Epithelial cell of esophagus (primary cell): ENCODE data around the gene HSPG2.

Experiments used
- DNase-seq: peaks from one replicate; pipeline ENCODE4 v3.0.0; 2010; ENCODE audit warnings: low read depth
- H3K4me3 ChIP-seq: 2 replicates; pipeline ENCODE4 v1.5.1; 2011; ENCODE audit warnings: mild to moderate bottlenecking, low read length, control low read depth
- TF ChIP-seq, protein P1 (sequence below): IDR thresholded peaks from 2 replicates; pipeline ENCODE4 v1.5.1; 2011; ENCODE audit warnings: low read depth, mild to moderate bottlenecking, low read length, control low read depth, inconsistent platforms; ENCODE audit not compliant: insufficient read depth; ENCODE audit errors: missing control alignments

Gene HSPG2

DNA sequence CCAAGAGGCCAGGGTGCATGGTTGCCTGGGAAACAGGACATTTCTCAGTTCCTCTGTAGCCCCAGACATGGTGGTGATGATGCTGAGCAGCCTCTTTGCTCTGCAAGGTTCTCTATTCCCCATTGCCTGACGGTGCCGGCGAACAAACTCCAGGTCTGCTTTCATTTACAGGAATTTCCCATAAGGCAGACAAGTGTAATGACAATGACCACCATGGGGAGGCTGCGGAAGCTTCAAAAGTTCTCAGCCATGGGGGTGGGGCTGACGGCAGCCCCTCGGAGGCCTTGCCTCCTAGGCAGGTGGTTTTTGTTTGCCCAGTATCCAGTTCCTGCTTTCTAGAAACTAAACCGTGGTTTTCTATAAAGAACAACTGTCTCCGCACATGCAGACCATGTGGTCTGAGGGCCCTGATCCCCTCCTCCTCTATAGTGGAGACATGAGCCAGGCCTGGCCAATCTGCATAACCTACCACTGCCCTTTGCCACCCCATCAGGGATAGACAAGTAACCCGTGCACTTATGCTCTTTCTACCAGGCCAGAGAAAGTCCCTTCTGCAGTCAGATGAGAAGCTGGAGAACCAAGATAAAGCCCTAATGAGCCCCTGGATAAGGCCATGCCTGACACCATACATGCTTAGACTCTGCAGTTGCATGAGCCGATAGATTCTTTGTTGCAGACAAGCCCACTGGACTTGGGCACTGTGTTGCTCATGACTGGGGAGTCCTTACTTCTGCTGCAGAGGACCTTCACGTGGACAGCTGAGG, 71.0 kb downstream of the HSPG2 start:
- no peak for DNase-seq
- TF ChIP-seq, protein P1, sequence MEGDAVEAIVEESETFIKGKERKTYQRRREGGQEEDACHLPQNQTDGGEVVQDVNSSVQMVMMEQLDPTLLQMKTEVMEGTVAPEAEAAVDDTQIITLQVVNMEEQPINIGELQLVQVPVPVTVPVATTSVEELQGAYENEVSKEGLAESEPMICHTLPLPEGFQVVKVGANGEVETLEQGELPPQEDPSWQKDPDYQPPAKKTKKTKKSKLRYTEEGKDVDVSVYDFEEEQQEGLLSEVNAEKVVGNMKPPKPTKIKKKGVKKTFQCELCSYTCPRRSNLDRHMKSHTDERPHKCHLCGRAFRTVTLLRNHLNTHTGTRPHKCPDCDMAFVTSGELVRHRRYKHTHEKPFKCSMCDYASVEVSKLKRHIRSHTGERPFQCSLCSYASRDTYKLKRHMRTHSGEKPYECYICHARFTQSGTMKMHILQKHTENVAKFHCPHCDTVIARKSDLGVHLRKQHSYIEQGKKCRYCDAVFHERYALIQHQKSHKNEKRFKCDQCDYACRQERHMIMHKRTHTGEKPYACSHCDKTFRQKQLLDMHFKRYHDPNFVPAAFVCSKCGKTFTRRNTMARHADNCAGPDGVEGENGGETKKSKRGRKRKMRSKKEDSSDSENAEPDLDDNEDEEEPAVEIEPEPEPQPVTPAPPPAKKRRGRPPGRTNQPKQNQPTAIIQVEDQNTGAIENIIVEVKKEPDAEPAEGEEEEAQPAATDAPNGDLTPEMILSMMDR: no peak
- H3K4me3 ChIP-seq: no peak overlapping the region

DNA sequence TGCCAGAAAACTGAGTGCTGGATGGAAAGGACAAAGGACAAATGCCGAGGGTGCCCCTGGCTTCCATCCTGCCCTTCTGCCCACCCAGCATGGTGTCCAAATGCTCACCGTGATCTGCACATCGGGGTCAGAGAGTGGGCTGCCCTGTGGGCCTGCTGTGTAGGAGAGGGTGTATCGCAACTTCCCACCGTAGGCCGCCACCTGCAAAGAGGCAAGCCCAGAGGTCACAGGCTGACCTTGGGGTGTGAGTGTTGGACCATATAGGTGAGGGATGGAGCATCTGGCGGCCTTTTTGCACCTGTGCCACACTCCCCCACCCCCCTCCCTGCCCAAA, 71.5 kb downstream of the HSPG2 start:
- no peak overlapping the region for H3K4me3 ChIP-seq
- TF ChIP-seq, protein P1: no peak
- no peak for DNase-seq

DNA sequence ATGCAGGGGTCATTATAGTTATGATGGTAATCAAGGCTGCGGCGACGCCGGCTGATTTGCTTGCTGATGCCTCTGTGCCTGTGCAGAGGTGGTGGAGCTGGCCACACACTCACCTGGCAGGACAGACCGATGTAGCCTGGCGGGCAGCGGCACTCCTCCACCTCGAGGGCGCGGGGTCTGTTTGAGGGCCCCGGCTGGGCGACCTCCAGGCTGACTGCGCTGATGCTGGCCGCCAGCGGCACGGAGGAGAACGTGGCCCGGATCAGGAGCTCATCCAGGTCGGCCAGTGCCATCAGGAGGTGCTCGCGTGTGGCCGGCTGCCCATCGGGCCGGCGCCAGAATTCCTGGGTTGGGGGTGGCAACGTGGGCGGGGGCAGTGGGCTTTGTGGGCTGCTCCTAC, 72.4 kb downstream of the HSPG2 start:
- TF ChIP-seq, protein P1: no peak
- no peak for DNase-seq
- H3K4me3 ChIP-seq: no peak overlapping the region

DNA sequence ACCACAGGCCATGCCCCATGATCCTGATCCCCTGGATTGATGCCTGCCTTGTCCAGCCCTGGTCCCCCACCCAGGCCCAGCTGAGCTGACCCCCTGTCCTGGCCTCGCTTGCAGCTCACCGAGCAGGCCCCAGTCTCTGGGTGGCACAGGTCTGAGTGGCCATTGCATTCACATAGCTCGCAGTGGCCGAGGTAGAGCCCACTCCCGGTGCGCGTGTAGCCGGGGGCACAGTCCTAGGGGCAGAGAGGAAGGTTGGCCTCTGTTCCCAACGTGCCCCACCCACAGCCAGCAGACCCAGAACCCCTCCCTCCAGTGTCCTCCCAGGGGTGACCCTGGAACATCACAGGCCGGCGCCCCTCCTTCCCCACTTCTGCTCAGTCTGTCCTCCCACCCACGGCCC, 73.1 kb downstream of the HSPG2 start:
- no peak overlapping the region for H3K4me3 ChIP-seq
- TF ChIP-seq, protein P1: no peak
- no peak for DNase-seq

DNA sequence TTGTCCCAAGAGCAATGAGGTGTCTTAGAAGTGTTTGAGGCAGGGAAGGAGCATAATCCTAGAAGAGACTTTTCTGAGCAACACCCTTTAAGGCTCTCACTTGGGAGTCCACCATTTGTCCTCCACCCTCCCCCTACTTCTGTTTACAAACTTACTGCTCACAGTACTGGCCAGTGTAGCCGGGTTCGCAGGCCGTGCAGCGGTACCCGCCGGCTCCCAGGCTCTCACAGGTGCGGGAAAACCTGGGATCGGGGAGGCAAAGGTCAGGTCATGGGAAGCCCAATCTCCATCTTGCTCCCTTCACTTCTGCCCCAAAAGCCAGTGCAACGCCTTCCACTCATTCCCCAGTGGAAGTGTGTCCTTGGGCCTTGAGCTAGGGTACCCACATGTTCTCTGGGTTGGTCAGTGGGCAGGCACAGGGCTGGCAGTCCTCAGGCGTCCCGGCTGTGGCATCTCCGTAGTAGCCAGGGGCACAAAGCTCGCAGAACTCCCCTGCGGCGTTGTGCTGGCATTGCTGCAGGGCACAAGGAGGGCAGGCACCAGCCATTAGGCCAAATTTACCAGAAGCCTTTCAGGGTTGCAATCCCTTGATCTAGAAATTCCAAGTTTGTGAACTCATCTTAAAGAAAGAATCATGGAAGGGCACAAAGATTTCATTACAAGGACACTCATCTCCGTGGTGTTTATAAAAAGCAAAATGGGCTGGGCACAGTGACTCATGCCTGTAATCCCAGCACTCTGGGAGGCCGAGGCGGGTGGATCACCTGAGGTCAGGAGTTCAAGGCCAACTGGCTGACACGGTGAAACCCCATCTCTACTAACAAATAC, 75.3 kb downstream of the HSPG2 start:
- peak; percentile 66 for DNase-seq
- TF ChIP-seq, protein P1: no peak
- H3K4me3 ChIP-seq: no peak overlapping the region

DNA sequence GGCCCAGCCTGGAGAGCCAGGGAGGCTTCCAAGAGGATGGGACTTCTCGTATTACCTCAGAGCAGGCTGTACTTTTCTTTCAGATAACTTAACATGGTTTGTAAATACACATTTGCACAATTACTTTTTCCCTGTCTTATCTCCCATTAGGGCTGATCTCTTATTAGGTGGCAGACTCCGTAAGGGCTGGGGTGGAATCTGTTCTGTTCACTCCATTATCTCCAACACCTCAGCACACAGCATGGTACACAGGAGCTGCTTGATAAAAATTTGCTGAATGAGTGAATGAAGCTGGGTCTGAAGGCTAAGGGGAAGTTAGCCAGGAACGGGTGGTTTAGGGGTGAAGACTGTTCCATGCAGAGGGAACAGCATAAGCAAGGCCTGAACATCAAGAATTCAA, 76.1 kb downstream of the HSPG2 start:
- DNase-seq: no peak
- TF ChIP-seq, protein P1: no peak
- no peak overlapping the region for H3K4me3 ChIP-seq

DNA sequence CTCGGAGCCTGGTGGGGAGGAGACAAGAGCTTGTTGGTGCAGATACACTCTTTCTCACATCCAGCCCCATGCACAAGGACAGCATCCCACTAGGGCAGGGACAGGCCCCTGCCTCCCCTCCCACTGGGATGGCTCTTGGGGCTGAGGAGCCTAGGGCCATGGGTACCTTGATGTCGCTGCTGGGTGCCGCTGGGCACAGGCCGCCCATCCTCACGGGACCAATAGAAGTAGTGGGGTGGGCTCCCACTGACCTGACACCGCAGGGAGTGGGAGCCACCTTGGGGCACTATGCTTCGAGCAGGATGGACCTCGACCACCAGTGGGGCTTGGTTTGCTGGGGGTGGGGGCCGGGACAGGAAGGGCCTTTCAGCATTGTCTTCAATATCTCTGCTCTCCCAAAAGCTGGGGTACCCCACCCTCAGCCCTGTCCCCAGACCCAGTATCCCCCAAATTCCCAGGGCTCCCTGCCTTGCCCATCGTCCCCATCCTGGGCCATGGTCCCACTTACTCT, 77.4 kb downstream of the HSPG2 start:
- H3K4me3 ChIP-seq: no peak overlapping the region
- TF ChIP-seq, protein P1: no peak

More for the DNA sequence above, 77.4 kb downstream of the HSPG2 start:
- DNase-seq: no peak
